ENCODE data around the gene TBC1D22B.
A peak's percentile ranks its signal among the peaks of the same experiment; 100 is the strongest.

Gene TBC1D22B, protein sequence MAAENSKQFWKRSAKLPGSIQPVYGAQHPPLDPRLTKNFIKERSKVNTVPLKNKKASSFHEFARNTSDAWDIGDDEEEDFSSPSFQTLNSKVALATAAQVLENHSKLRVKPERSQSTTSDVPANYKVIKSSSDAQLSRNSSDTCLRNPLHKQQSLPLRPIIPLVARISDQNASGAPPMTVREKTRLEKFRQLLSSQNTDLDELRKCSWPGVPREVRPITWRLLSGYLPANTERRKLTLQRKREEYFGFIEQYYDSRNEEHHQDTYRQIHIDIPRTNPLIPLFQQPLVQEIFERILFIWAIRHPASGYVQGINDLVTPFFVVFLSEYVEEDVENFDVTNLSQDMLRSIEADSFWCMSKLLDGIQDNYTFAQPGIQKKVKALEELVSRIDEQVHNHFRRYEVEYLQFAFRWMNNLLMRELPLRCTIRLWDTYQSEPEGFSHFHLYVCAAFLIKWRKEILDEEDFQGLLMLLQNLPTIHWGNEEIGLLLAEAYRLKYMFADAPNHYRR

DNA sequence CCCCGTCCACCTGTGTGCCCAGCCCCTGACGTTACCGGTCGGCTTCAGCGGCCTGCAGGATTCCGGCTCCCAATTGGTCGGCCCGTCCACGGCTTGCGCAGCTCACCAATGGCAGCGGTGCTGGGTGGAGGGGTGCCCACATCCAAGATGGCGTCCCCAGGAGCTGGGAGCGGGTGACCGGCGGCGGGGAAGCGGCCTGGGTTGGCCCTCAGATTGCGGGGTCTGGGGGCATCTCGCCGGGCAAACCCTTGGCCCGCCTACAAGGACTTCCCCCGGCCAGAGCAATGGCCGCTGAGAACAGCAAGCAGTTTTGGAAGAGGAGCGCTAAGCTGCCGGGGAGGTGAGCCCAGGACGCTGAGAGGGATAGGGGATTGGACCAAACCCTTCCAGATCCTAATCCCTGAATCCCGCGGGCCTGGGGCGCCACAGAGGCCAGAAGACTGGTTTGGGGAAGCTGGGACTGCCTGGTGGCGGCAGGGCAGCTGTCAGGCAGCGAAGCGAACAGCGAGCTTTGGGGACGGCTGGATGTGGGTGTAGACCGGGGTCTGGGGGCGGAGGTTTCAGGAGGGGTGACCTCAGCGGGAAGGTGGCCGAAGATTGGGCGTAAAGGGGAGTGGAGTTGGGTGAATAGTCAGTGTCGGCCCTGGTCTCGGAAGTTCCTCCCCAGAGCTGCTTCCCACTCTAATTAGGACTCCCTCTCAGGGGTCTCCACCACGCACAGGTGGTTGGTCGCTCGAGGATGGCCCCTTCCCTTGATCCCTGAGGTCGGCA is at the start of gene TBC1D22B, which contains the start of gene TMEM217:
TBC1D22B (plus strand) TSS at position 139 of the 771 bp plus-strand sequence; CDS start at position 285, 146 bp downstream.
TMEM217 (minus strand) TSS at position 511 of the 771 bp plus-strand sequence. CDS start 39,114 bp downstream, outside the sequence.
- Histone ChIP-seq H3K36me3 (ENCODE audit: control insufficient read depth in 2 of 2, insufficient read depth in 2 of 2, low read length in 2 of 2) (no peaks in the 10 kb centered on the region), H3K4me3 (ENCODE audit: low read length in 2 of 2) (peak within 1 kb of the TSS; percentile 89 to 96), H3K27me3 (ENCODE audit: control insufficient read depth in 1 of 2, insufficient read depth in 2 of 2, low read length in 2 of 2) (no peaks in the 10 kb centered on the region), H3K9me3 (ENCODE audit: control insufficient read depth in 2 of 2, low read length in 2 of 2) (no peaks in the 10 kb centered on the region), H3K4me1 (ENCODE audit: control insufficient read depth, insufficient read depth, low read length) (peaks cover 20% of the 10 kb centered on the region), H3K27ac (ENCODE audit: low read length) (peak within 1 kb of the TSS; percentile 70), H3K9ac (ENCODE audit: low read length in 2 of 2) (peak within 1 kb of the TSS; percentile 96 to 99)

DNA sequence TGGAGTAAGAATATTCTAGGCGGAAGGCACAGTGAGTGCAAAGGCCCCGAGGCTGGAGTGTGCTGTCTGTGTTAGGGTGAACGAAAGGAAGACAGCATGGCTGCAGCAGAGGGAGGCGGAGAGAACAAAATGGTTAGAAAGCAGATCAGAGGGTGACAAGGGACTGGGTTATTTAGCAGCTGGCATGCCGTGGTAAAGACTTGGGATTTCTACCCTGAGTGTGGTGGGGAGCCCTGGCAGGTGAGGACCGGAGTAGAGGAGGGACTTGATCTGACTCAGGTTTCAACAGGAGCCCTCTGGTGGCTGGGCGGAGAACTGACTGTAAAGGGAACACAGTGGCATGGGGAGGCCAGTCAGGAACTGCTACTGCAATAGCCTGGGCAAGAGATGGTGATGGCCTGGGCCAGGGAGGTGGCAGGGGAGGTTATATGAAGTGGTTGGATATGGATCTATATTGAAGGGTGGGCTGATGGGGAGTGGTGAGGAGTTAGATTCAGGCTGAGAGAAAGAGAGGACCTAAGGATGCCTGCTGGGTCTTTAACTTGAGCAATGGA is 49.6 kb upstream of the TBC1D22B start:
- H3K36me3 ChIP-seq (ENCODE audit: control insufficient read depth in 2 of 2, insufficient read depth in 2 of 2, low read length in 2 of 2), result no peaks in the 10 kb centered on the region
- H3K4me1 ChIP-seq (ENCODE audit: control insufficient read depth, insufficient read depth, low read length), result no peaks in the 10 kb centered on the region
- no peaks in the 10 kb centered on the region for H3K9me3 ChIP-seq (ENCODE audit: control insufficient read depth in 2 of 2, low read length in 2 of 2)
- no peaks in the 10 kb centered on the region for H3K27me3 ChIP-seq (ENCODE audit: control insufficient read depth in 1 of 2, insufficient read depth in 2 of 2, low read length in 2 of 2)
- H3K9ac ChIP-seq (ENCODE audit: low read length in 2 of 2), result no peak overlapping the region
- H3K27ac ChIP-seq (ENCODE audit: low read length), result no peak overlapping the region
- H3K4me3 ChIP-seq (ENCODE audit: low read length in 2 of 2), result no peak overlapping the region

DNA sequence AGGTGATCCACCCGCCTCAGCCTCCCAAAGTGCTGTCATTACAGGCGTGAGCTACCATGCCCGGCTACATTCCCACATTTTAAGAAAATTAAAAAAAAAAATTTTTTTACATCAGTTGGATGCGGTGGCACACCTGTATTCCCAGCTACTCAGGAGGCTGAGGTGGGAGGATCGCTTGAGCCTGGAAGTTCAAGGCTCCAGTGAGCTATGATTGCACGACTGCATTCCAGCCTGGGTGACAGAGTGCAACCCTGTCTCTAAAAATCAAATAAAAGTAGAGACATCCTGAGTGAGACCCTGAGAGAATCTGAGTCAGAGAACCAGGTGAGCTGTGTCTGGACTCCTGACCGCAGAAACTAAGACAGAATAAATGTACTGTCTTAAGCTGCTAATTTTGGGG is 48.8 kb upstream of the TBC1D22B start:
- H3K9me3 ChIP-seq (ENCODE audit: control insufficient read depth in 2 of 2, low read length in 2 of 2), result no peaks in the 10 kb centered on the region
- no peaks in the 10 kb centered on the region for H3K4me1 ChIP-seq (ENCODE audit: control insufficient read depth, insufficient read depth, low read length)
- no peak overlapping the region for H3K9ac ChIP-seq (ENCODE audit: low read length in 2 of 2)
- no peak overlapping the region for H3K27ac ChIP-seq (ENCODE audit: low read length)
- no peak overlapping the region for H3K4me3 ChIP-seq (ENCODE audit: low read length in 2 of 2)
- no peaks in the 10 kb centered on the region for H3K27me3 ChIP-seq (ENCODE audit: control insufficient read depth in 1 of 2, insufficient read depth in 2 of 2, low read length in 2 of 2)
- no peaks in the 10 kb centered on the region for H3K36me3 ChIP-seq (ENCODE audit: control insufficient read depth in 2 of 2, insufficient read depth in 2 of 2, low read length in 2 of 2)

DNA sequence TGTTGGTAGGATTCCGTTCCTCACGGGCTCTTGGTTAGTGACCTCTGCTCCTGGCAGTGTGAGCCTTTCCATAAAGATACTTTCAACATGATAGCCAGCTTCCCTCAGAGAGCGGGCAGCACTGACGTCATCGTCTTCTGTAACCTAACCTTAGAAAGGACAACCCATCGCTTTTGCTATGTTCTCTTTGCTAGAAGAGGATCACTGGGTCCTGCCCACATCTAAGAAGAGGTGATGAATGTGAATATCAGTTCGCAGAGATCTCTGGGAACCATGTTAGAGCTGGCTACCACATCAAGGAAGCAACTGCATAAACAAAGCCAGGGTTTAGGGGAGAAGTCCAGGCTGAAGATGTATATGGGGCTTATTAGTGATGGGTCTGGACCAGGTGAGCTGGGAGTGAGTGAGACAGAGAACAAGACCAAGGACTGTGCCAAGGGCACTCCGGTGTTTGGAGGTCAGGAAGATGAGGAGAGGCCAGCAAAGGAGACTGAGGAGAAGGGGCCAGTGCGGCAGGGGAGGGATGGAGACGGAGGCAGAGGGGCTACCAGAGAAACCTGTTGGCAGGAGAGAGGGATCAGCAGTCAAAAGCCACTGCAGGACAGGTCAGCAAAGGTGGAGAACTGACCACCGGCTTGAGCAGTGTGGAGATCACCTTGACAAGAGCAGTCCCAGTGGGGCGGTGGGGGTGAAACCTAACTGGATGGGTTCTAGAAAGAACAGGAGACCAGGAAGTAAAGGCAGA is 47.9 kb upstream of the TBC1D22B start:
- Histone ChIP-seq H3K4me3 (ENCODE audit: low read length in 2 of 2) (no peak overlapping the region), H3K9ac (ENCODE audit: low read length in 2 of 2) (no peak overlapping the region), H3K27me3 (ENCODE audit: control insufficient read depth in 1 of 2, insufficient read depth in 2 of 2, low read length in 2 of 2) (no peaks in the 10 kb centered on the region), H3K36me3 (ENCODE audit: control insufficient read depth in 2 of 2, insufficient read depth in 2 of 2, low read length in 2 of 2) (no peaks in the 10 kb centered on the region), H3K9me3 (ENCODE audit: control insufficient read depth in 2 of 2, low read length in 2 of 2) (no peaks in the 10 kb centered on the region), H3K27ac (ENCODE audit: low read length) (no peak overlapping the region), H3K4me1 (ENCODE audit: control insufficient read depth, insufficient read depth, low read length) (no peaks in the 10 kb centered on the region)

DNA sequence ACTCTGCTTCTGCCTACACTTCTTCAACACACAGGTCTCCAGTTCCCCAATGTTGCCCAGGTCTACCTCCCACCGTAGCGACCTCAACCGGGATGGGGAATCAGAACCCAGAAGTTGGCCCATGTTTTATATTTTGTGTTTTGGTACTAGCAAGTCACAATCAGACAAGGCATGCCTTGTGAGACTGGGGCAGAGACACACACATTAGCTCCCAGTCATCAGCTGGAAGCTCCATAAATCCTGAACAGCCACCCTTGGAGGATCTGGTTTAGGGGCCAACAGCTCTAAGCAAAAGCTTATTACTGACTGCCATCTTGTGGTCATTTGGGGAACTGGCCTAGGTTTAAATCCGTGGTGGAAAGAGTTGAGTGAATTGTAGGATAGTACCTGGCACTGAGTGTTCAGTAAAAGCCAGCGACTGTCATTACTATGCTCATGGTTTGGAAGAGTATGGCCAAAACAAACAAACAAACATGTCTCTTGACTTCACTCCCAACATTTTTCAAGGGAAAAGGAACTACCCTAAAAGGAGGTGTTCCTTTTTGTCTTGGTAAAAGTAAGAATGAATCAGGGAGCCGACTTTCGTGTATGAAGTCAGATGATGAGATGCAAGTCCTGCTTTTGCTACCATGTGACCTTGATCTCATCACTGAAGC is 47.1 kb upstream of the TBC1D22B start:
- no peak overlapping the region for H3K9ac ChIP-seq (ENCODE audit: low read length in 2 of 2)
- H3K36me3 ChIP-seq (ENCODE audit: control insufficient read depth in 2 of 2, insufficient read depth in 2 of 2, low read length in 2 of 2), result no peaks in the 10 kb centered on the region
- H3K4me1 ChIP-seq (ENCODE audit: control insufficient read depth, insufficient read depth, low read length), result no peaks in the 10 kb centered on the region
- no peaks in the 10 kb centered on the region for H3K9me3 ChIP-seq (ENCODE audit: control insufficient read depth in 2 of 2, low read length in 2 of 2)
- H3K4me3 ChIP-seq (ENCODE audit: low read length in 2 of 2), result no peak overlapping the region
- no peaks in the 10 kb centered on the region for H3K27me3 ChIP-seq (ENCODE audit: control insufficient read depth in 1 of 2, insufficient read depth in 2 of 2, low read length in 2 of 2)
- no peak overlapping the region for H3K27ac ChIP-seq (ENCODE audit: low read length)

DNA sequence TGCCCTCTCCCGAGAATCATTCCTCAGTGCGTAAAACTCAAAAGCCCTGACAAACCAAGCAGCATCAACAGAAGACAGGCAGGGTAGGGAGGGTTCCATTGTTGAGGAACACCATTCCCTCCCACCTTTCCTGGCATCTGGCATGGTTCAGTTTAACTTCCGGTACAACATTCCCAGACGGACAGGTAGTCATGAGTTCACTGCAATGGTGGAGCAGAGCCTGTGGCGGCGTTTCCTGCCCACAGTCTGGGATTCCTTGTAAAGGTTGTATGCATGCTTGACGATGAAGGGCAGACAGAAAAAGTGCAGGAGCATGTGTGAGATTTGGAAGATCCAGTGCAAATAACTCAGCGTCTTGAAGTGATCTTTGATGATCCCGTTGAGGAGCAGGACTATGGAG is 45.3 kb upstream of the TBC1D22B start:
- Histone ChIP-seq H3K27me3 (ENCODE audit: control insufficient read depth in 1 of 2, insufficient read depth in 2 of 2, low read length in 2 of 2) (no peaks in the 10 kb centered on the region), H3K9ac (ENCODE audit: low read length in 2 of 2) (no peak overlapping the region), H3K4me1 (ENCODE audit: control insufficient read depth, insufficient read depth, low read length) (no peaks in the 10 kb centered on the region), H3K4me3 (ENCODE audit: low read length in 2 of 2) (no peak overlapping the region), H3K9me3 (ENCODE audit: control insufficient read depth in 2 of 2, low read length in 2 of 2) (no peaks in the 10 kb centered on the region), H3K27ac (ENCODE audit: low read length) (no peak overlapping the region), H3K36me3 (ENCODE audit: control insufficient read depth in 2 of 2, insufficient read depth in 2 of 2, low read length in 2 of 2) (no peaks in the 10 kb centered on the region)

DNA sequence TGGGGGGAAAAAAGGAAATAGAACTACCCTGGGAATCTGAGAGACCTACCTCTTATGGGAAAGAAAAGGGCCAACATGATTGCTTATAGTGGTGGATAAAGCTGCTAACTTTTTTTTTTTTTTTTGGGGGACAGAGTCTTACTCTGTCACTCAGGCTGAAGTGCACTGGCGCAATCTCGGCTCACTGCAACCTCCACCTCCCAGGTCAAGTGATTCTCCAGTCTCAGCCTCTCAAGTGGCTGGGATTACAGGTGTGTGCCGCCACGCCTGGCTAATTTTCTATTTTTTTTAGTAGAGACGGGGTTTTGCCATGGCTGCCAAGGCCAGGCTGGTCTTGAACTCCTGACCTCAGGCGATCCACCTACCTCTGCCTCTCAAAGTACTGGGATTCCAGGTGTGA is 39.5 kb upstream of the TBC1D22B start:
- H3K27me3 ChIP-seq (ENCODE audit: control insufficient read depth in 1 of 2, insufficient read depth in 2 of 2, low read length in 2 of 2), result no peaks in the 10 kb centered on the region
- H3K27ac ChIP-seq (ENCODE audit: low read length), result no peak overlapping the region
- H3K4me1 ChIP-seq (ENCODE audit: control insufficient read depth, insufficient read depth, low read length), result peaks cover 8% of the 10 kb centered on the region
- H3K9ac ChIP-seq (ENCODE audit: low read length in 2 of 2), result no peak overlapping the region
- no peak overlapping the region for H3K4me3 ChIP-seq (ENCODE audit: low read length in 2 of 2)
- no peaks in the 10 kb centered on the region for H3K9me3 ChIP-seq (ENCODE audit: control insufficient read depth in 2 of 2, low read length in 2 of 2)
- no peaks in the 10 kb centered on the region for H3K36me3 ChIP-seq (ENCODE audit: control insufficient read depth in 2 of 2, insufficient read depth in 2 of 2, low read length in 2 of 2)

DNA sequence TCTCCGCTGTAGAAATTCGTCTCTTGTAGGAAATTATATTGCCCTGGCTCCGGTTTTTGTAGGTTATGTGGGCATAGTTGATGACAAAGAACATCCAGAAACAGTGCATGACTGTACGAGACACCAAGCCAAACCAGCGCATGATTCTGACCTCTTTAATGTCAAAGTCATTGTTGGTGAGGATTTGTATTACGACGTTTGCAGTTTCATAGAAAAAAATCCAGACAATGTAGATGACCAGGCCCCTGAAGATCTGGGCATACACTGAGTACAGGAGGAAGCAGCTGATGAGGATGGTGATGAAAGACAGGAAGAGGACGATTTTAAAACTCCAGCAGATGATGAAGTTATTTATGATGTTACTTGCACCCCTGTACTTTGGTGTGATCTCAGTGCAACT is 39.1 kb upstream of the TBC1D22B start:
- H3K4me1 ChIP-seq (ENCODE audit: control insufficient read depth, insufficient read depth, low read length), result peaks cover 8% of the 10 kb centered on the region
- no peaks in the 10 kb centered on the region for H3K9me3 ChIP-seq (ENCODE audit: control insufficient read depth in 2 of 2, low read length in 2 of 2)
- no peak overlapping the region for H3K27ac ChIP-seq (ENCODE audit: low read length)
- no peak overlapping the region for H3K9ac ChIP-seq (ENCODE audit: low read length in 2 of 2)
- H3K36me3 ChIP-seq (ENCODE audit: control insufficient read depth in 2 of 2, insufficient read depth in 2 of 2, low read length in 2 of 2), result no peaks in the 10 kb centered on the region
- H3K27me3 ChIP-seq (ENCODE audit: control insufficient read depth in 1 of 2, insufficient read depth in 2 of 2, low read length in 2 of 2), result no peaks in the 10 kb centered on the region
- H3K4me3 ChIP-seq (ENCODE audit: low read length in 2 of 2), result no peak overlapping the region

DNA sequence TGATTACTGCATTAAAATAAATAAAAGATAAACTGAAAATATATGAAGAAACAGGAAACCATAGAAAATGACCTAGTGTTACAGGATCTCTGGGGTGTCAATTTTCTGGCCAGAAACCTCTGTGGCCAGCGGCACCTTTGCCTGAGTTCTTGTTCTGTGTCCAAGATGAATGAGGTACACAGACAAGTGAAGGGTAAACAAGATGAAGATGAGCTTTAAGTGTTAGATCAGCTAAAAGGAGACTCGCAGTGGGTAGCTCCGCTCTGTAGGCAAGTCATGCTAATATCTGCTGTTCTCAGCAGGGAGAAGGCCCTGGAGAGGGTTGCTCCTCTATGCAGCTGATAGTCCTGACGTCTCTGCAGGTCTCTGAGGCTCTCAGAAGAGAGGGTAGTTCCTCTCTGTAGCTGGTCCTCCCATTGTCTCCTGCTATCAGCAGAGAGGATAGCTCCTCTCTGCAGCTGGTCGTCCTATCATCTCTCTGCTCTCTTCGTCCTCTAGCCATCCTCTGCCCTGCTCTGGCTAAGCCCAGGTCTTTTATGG is 35.9 kb upstream of the TBC1D22B start:
- Histone ChIP-seq H3K4me3 (ENCODE audit: low read length in 2 of 2) (peak overlapping the region; percentile 60 to 83), H3K9me3 (ENCODE audit: control insufficient read depth in 2 of 2, low read length in 2 of 2) (no peaks in the 10 kb centered on the region), H3K36me3 (ENCODE audit: control insufficient read depth in 2 of 2, insufficient read depth in 2 of 2, low read length in 2 of 2) (no peaks in the 10 kb centered on the region), H3K4me1 (ENCODE audit: control insufficient read depth, insufficient read depth, low read length) (peaks cover 8% of the 10 kb centered on the region), H3K27me3 (ENCODE audit: control insufficient read depth in 1 of 2, insufficient read depth in 2 of 2, low read length in 2 of 2) (no peaks in the 10 kb centered on the region), H3K27ac (ENCODE audit: low read length) (no peak overlapping the region), H3K9ac (ENCODE audit: low read length in 2 of 2) (peak overlapping the region in 1 of 2 donors; percentile 29)
